ENCODE measurements around the gene PLCXD1.
A peak's percentile ranks its signal among the peaks of the same experiment; 100 is the strongest.

The PLCXD1 gene

DNA sequence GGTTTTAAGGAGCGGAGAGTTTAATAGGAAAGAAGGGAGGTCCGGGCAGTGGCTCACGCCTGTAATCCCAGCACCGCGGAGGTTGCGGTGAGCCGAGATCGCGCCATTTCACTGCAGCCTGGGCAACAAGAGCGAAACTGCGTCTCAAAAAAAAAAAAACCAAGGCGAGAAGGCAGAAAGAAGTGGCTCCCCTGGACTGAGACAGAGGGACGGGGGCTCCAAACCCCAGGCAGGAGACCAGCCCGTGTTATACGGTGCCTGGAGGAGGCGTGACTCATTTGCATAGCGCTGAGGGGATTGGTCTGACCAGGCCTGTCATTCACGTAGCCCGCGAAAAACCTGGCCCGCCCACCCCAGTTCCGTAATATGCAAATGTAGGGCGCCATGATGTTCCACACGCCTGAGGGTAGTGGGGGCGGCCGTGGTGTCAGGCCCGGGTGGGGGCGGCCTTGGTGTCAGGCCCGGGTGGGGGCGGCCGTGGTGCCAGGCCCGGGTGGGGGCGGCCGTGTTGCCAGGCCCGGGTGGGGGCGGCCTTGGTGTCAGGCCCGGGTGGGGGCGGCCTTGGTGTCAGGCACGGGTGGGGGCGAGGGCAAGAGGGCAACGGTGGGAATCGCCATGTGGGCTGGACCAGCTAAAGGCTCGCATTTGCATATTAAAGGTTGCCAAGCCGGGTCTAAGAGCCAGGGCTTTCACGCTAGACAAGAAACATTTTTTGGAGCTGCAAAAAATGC, 2.1 kb downstream of the PLCXD1 start:
- H3K27me3 ChIP-seq (ENCODE audit: low read depth, low read length) = no peaks in the 10 kb centered on the region
- H3K4me1 ChIP-seq (ENCODE audit: control insufficient read depth in 1 of 2, insufficient read depth in 2 of 2, low read length in 2 of 2) = peaks cover 0 to 9% of the 10 kb centered on the region in 2 donors
- peaks cover 10% of the 10 kb centered on the region in 2 donors for H3K36me3 ChIP-seq (ENCODE audit: control insufficient read depth in 1 of 2, insufficient read depth in 2 of 2, low read length in 2 of 2)
- no peaks in the 10 kb centered on the region for H3K9me3 ChIP-seq (ENCODE audit: control insufficient read depth in 1 of 2, low read length in 2 of 2)
- H3K27ac ChIP-seq (ENCODE audit: low read length) = no peak overlapping the region
- H3K4me3 ChIP-seq (ENCODE audit: low read depth in 1 of 2, low read length in 2 of 2) = peak overlapping the region; percentile 64 to 71

DNA sequence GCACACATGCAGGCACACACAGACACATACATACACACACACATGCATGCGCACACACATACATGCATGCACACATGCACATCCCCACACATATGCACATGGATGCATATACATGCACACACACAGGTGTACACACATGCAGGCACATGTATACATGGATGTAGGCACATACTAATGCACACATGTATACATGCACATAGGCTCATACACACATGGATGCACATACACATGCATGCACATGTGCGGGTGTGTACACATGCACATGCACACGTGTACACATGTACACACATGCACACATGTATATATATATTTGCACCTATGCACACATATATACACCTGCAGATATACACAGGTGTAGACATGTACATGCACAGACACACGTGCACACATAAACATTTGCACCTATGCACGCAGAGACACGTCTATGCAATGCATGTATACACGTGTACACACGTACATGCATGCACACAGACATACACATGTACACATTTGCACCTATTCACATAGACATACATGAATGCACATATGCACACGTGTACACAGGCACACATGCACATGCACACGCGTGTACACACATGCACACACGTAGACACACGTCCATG, 4.0 kb downstream of the PLCXD1 start:
- no peaks in the 10 kb centered on the region for H3K27me3 ChIP-seq (ENCODE audit: low read depth, low read length)
- H3K27ac ChIP-seq (ENCODE audit: low read length) = no peak overlapping the region
- peaks cover 15 to 26% of the 10 kb centered on the region in 2 donors for H3K36me3 ChIP-seq (ENCODE audit: control insufficient read depth in 1 of 2, insufficient read depth in 2 of 2, low read length in 2 of 2)
- H3K4me3 ChIP-seq (ENCODE audit: low read depth in 1 of 2, low read length in 2 of 2) = no peak overlapping the region
- H3K9me3 ChIP-seq (ENCODE audit: control insufficient read depth in 1 of 2, low read length in 2 of 2) = no peaks in the 10 kb centered on the region
- H3K4me1 ChIP-seq (ENCODE audit: control insufficient read depth in 1 of 2, insufficient read depth in 2 of 2, low read length in 2 of 2) = peaks cover 0 to 4% of the 10 kb centered on the region in 2 donors

DNA sequence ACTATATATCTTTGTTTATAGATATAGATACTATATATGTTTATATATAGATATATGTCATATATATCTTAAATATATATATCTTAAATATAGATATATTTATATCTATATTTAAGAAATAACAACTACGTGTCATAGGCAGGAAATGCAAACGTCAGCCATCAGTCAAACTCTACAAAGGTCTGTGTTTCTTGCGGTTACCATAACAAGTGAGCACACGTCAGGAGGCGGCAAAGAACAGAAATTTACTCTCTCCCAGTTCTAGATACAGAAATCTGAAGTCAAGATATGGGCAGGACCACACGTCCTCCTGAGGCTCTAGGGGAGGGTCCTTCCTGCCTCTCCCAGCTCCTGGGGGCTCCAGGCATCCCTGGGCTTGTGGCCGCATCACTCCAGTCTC, 6.5 kb downstream of the PLCXD1 start:
- Histone ChIP-seq H3K9me3 (ENCODE audit: control insufficient read depth in 1 of 2, low read length in 2 of 2) (no peaks in the 10 kb centered on the region), H3K4me1 (ENCODE audit: control insufficient read depth in 1 of 2, insufficient read depth in 2 of 2, low read length in 2 of 2) (no peaks in the 10 kb centered on the region), H3K4me3 (ENCODE audit: low read depth in 1 of 2, low read length in 2 of 2) (no peak overlapping the region), H3K36me3 (ENCODE audit: control insufficient read depth in 1 of 2, insufficient read depth in 2 of 2, low read length in 2 of 2) (peaks cover 15 to 43% of the 10 kb centered on the region in 2 donors), H3K27me3 (ENCODE audit: low read depth, low read length) (no peaks in the 10 kb centered on the region), H3K27ac (ENCODE audit: low read length) (no peak overlapping the region)

DNA sequence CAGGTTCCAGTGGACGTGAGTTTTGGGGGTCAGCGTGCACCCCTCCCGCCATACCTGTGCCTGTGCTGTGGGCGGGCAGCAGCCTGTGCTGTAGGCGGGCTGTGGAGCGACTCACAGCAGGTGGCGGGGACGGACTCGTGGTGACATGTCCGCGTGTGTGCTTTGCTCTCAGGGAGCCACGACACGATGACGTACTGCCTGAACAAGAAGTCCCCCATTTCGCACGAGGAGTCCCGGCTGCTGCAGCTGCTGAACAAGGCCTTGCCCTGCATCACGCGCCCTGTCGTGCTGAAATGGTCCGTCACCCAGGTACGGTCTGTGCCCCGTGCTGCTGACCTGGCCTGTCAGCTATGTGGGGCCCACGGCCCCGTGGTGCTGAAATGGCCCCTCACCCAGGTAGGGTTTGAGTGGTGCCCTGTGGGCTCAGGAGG, 7.4 kb downstream of the PLCXD1 start:
- Histone ChIP-seq H3K4me3 (ENCODE audit: low read depth in 1 of 2, low read length in 2 of 2) (no peak overlapping the region), H3K36me3 (ENCODE audit: control insufficient read depth in 1 of 2, insufficient read depth in 2 of 2, low read length in 2 of 2) (peaks cover 15 to 52% of the 10 kb centered on the region in 2 donors), H3K27ac (ENCODE audit: low read length) (no peak overlapping the region)

DNA sequence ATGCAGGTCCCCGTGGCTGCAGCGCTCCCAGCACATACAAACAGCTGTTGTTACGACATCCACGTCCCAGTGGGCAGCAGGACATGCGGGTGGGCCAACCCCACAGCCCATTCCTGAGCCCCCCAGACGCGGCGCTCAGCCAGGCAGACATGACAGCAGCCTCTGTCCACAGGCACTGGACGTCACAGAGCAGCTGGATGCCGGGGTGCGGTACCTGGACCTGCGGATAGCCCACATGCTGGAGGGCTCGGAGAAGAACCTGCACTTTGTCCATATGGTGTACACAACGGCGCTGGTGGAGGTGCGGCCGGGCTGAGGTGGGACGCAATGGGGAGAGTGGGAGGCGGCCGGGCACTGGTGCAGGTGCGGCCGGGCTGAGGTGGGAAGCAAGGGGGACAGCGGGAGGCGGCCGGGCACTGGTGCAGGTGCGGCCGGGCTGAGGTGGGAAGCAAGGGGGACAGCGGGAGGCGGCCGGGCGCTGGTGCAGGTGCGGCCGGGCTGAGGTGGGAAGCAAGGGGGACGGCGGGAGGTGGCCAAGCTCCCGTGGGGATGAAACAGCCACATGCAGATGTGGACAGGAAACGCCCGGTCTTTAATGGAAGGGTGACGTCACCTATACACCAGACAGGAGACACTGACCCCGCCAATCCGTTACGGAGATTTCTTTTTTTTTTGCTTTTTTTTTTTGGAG, 9.4 kb downstream of the PLCXD1 start:
- Histone ChIP-seq H3K27me3 (ENCODE audit: low read depth, low read length) (no peaks in the 10 kb centered on the region), H3K27ac (ENCODE audit: low read length) (no peak overlapping the region), H3K4me3 (ENCODE audit: low read depth in 1 of 2, low read length in 2 of 2) (no peak overlapping the region), H3K9me3 (ENCODE audit: control insufficient read depth in 1 of 2, low read length in 2 of 2) (peaks cover 0 to 3% of the 10 kb centered on the region in 2 donors), H3K4me1 (ENCODE audit: control insufficient read depth in 1 of 2, insufficient read depth in 2 of 2, low read length in 2 of 2) (no peaks in the 10 kb centered on the region), H3K36me3 (ENCODE audit: control insufficient read depth in 1 of 2, insufficient read depth in 2 of 2, low read length in 2 of 2) (peaks cover 8 to 51% of the 10 kb centered on the region in 2 donors)

More for the DNA sequence above, 7.4 kb downstream of the PLCXD1 start:
- H3K9me3 ChIP-seq (ENCODE audit: control insufficient read depth in 1 of 2, low read length in 2 of 2) = peaks cover 0 to 3% of the 10 kb centered on the region in 2 donors
- H3K4me1 ChIP-seq (ENCODE audit: control insufficient read depth in 1 of 2, insufficient read depth in 2 of 2, low read length in 2 of 2) = no peaks in the 10 kb centered on the region
- H3K27me3 ChIP-seq (ENCODE audit: low read depth, low read length) = no peaks in the 10 kb centered on the region

DNA sequence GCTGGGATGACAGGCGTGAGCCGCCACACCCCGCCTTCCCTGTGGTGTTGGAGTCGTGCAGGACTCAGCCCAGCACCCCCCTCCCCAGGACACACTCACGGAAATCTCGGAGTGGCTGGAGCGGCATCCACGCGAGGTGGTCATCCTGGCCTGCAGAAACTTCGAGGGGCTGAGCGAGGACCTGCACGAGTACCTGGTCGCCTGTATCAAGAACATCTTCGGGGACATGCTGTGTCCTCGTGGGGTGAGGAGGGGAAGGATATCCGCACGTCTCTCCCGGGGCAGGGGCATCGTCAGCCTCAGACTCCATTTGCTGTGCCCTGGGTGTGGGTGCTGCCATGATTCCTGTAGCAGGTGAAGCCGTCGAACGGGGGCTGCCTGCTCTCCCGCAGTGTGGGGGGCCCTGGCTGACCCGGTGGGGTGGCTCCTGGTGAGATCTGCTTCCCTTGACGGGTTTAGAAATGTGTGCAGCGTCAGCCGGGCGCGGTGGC, 10.3 kb downstream of the PLCXD1 start:
- Histone ChIP-seq H3K4me3 (ENCODE audit: low read depth in 1 of 2, low read length in 2 of 2) (no peak overlapping the region), H3K27me3 (ENCODE audit: low read depth, low read length) (no peaks in the 10 kb centered on the region), H3K4me1 (ENCODE audit: control insufficient read depth in 1 of 2, insufficient read depth in 2 of 2, low read length in 2 of 2) (no peaks in the 10 kb centered on the region), H3K36me3 (ENCODE audit: control insufficient read depth in 1 of 2, insufficient read depth in 2 of 2, low read length in 2 of 2) (peaks cover 8 to 51% of the 10 kb centered on the region in 2 donors), H3K9me3 (ENCODE audit: control insufficient read depth in 1 of 2, low read length in 2 of 2) (peaks cover 0 to 3% of the 10 kb centered on the region in 2 donors), H3K27ac (ENCODE audit: low read length) (no peak overlapping the region)

DNA sequence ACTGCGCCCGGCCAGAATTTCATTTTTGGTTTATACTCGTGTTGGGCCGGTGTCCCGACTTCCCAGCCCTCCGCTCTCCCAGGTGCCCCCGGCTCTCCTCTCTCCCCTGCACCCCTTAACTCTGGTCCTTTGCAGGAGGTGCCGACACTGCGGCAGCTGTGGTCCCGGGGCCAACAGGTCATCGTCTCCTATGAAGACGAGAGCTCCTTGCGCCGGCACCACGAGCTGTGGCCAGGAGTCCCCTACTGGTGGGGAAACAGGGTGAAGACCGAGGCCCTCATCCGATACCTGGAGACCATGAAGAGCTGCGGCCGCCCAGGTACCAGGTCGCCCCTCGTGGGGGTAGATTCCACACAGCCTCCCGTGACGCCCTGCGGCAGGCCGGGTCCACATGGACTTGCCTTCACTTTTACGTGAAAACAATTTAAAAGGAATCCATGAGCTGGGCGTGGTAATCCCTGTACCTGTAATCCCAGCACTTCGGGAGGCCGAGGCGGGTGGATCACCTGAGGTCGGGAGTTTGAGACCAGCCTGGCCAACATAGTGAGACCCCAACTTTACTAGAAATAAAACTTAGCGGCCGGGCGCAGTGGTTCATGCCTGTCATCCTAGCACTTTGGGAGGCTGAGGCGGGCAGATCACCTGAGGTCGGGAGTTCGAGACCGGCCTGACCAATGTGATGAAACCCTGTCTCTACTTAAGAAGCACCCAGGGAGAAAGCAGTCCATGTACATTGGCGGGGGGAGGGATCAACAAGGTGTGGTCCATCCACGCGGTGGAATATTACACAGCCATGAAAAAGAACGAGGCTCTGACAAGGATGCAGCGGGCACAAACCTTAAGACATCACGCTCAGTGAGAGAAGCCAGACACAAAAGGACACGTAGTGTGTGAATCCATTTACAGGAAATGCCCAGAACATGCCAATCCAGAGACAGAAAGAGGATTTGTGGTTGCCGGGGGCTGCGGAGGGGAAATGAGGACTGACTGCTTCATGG, 12.0 kb downstream of the PLCXD1 start:
- Histone ChIP-seq H3K4me3 (ENCODE audit: low read depth in 1 of 2, low read length in 2 of 2) (no peak overlapping the region), H3K27me3 (ENCODE audit: low read depth, low read length) (no peaks in the 10 kb centered on the region), H3K4me1 (ENCODE audit: control insufficient read depth in 1 of 2, insufficient read depth in 2 of 2, low read length in 2 of 2) (no peaks in the 10 kb centered on the region), H3K9me3 (ENCODE audit: control insufficient read depth in 1 of 2, low read length in 2 of 2) (peaks cover 0 to 3% of the 10 kb centered on the region in 2 donors), H3K27ac (ENCODE audit: low read length) (no peak overlapping the region), H3K36me3 (ENCODE audit: control insufficient read depth in 1 of 2, insufficient read depth in 2 of 2, low read length in 2 of 2) (peaks cover 6 to 46% of the 10 kb centered on the region in 2 donors)

DNA sequence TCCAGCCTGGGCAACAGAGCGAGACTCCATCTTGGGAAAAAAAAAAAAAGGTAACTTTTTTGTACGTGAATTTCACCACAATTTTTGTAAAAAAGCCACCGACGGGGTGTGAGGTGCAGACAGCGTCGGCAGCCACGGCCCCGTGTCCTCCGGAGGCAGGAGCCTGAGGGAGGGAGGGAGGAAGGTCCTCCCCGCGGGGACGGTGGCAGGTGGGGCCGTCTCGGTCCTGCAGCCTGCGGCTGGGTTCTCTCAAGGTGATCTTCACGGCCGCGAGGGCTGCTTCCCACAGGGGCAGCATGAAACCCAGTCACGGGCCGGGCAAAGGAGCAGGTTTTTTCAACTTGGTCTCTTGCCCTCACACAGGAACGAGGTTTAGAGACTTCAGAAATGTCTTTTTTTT, 14.0 kb downstream of the PLCXD1 start:
- H3K4me1 ChIP-seq (ENCODE audit: control insufficient read depth in 1 of 2, insufficient read depth in 2 of 2, low read length in 2 of 2) = no peaks in the 10 kb centered on the region
- H3K4me3 ChIP-seq (ENCODE audit: low read depth in 1 of 2, low read length in 2 of 2) = no peak overlapping the region
- no peak overlapping the region for H3K27ac ChIP-seq (ENCODE audit: low read length)
- peaks cover 0 to 38% of the 10 kb centered on the region in 2 donors for H3K36me3 ChIP-seq (ENCODE audit: control insufficient read depth in 1 of 2, insufficient read depth in 2 of 2, low read length in 2 of 2)
- H3K9me3 ChIP-seq (ENCODE audit: control insufficient read depth in 1 of 2, low read length in 2 of 2) = peaks cover 0 to 3% of the 10 kb centered on the region in 2 donors
- no peaks in the 10 kb centered on the region for H3K27me3 ChIP-seq (ENCODE audit: low read depth, low read length)

DNA sequence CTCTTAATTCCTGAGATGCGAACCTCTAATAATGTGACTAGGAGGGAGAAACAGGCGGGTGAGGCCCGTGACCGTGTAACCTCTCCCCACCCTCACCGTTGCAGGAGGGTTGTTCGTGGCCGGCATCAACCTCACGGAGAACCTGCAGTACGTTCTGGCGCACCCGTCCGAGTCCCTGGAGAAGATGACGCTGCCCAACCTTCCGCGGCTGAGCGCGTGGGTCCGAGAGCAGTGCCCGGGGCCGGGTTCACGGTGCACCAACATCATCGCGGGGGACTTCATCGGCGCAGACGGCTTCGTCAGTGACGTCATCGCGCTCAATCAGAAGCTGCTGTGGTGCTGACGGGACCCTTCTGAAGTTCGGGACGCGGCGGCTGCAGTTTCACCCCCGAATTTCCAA, 17.8 kb downstream of the PLCXD1 start:
- Histone ChIP-seq H3K27ac (ENCODE audit: low read length) (no peak overlapping the region), H3K36me3 (ENCODE audit: control insufficient read depth in 1 of 2, insufficient read depth in 2 of 2, low read length in 2 of 2) (peaks cover 0 to 29% of the 10 kb centered on the region in 2 donors), H3K9me3 (ENCODE audit: control insufficient read depth in 1 of 2, low read length in 2 of 2) (no peaks in the 10 kb centered on the region), H3K4me1 (ENCODE audit: control insufficient read depth in 1 of 2, insufficient read depth in 2 of 2, low read length in 2 of 2) (no peaks in the 10 kb centered on the region), H3K27me3 (ENCODE audit: low read depth, low read length) (no peaks in the 10 kb centered on the region), H3K4me3 (ENCODE audit: low read depth in 1 of 2, low read length in 2 of 2) (no peak overlapping the region)

DNA sequence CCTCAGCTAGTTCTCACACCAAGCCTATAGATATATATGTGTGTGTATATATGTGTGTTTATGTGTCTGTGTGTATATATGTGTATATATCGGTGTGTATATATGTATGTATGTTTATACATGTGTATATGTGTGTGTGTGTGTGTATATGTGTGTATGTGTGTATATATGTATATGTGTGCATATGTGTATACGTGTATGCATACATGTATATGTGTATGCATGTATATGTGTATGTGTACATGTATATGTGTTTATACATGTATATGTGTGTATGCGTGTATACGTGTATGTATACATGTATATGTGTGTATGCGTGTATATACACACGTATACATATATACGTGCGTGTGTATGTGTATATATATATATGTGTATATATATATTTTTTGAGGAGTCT, 19.2 kb downstream of the PLCXD1 start:
- Histone ChIP-seq H3K36me3 (ENCODE audit: control insufficient read depth in 1 of 2, insufficient read depth in 2 of 2, low read length in 2 of 2) (peaks cover 0 to 40% of the 10 kb centered on the region in 2 donors), H3K27ac (ENCODE audit: low read length) (no peak overlapping the region), H3K27me3 (ENCODE audit: low read depth, low read length) (no peaks in the 10 kb centered on the region), H3K4me3 (ENCODE audit: low read depth in 1 of 2, low read length in 2 of 2) (no peak overlapping the region), H3K9me3 (ENCODE audit: control insufficient read depth in 1 of 2, low read length in 2 of 2) (no peaks in the 10 kb centered on the region), H3K4me1 (ENCODE audit: control insufficient read depth in 1 of 2, insufficient read depth in 2 of 2, low read length in 2 of 2) (no peaks in the 10 kb centered on the region)
